B cell (primary cell): ENCODE measurements around the gene TCF12. TPM values are rescaled to one million over a fixed set of nuclear protein-coding genes. Genes with fewer than 3 reads are reported as not detected.

Experiments
- ATAC-seq: fragments of 200-7000 bp; cut with Tn5 transposase; one replicate; pipeline ENCODE4 v1.10.0; 2021; ENCODE audit warnings: low read depth, mild to moderate bottlenecking, moderate number of reproducible peaks, moderate library complexity
- CTCF ChIA-PET: fragments of 350-600 bp; sonication (Branson Sonifier 250); formaldehyde crosslinking; loops from one replicate; lab custom pipeline; 2021; ENCODE audit warnings: antibody characterized with exemption, inconsistent platforms; lab: Charles Lee
- POLR2A ChIA-PET: fragments of 350-600 bp; sonication (Branson Sonifier 250); formaldehyde crosslinking; loops from one replicate; lab custom pipeline; 2021; ENCODE audit warnings: antibody characterized with exemption; lab: Charles Lee
- DNase-seq: peaks from one replicate; pipeline ENCODE4 v3.0.0; 2013
- H2AFZ ChIP-seq: 2 replicates; pipeline ENCODE4 v1.6.1; 2012; ENCODE audit warnings: mild to moderate bottlenecking, low read depth, low read length; ENCODE audit not compliant: insufficient read depth, poor library complexity, severe bottlenecking
- H3K27ac ChIP-seq, 2 donors: 1 replicate in 1 of 2; 2 replicates in 1 of 2; pipeline ENCODE4 v1.5.1; 2012 to 2013; ENCODE audit warnings: low read length in 2 of 2, mild to moderate bottlenecking in 2 of 2, moderate library complexity in 1 of 2
- H3K27me3 ChIP-seq, 4 experiments: fragments of 200-600 bp in 1 of 4; sonication (generic) in 1 of 4; replicated peaks in 1 of 4; 1 replicate in 2 of 4; 2 replicates in 2 of 4; pipeline versions ENCODE4 v1.6.1 to v1.7.0; 2013 to 2016; ENCODE audit warnings: low read length in 3 of 4, mild to moderate bottlenecking in 2 of 4, mixed read lengths in 1 of 4, moderate library complexity in 1 of 4; ENCODE audit not compliant: insufficient read depth in 4 of 4, control insufficient read depth in 3 of 4; ENCODE audit errors: control extremely low read depth in 1 of 4
- H3K36me3 ChIP-seq, 2 experiments: replicated peaks in 1 of 2; 1 replicate in 1 of 2; 2 replicates in 1 of 2; pipeline versions ENCODE4 v1.6.1 to v1.7.1; 2013; ENCODE audit warnings: low read length in 1 of 2; ENCODE audit not compliant: insufficient read depth in 2 of 2, control insufficient read depth in 1 of 2; ENCODE audit errors: control extremely low read depth in 1 of 2, extremely low read depth in 1 of 2
- H3K4me1 ChIP-seq, 2 donors: fragments of 200-600 bp in 1 of 2; sonication (generic) in 1 of 2; 1 replicate in 1 of 2; 2 replicates in 1 of 2; pipeline versions ENCODE4 v1.5.1 to v1.6.1; 2013 to 2017; ENCODE audit warnings: low read length in 2 of 2; ENCODE audit not compliant: control insufficient read depth in 2 of 2, insufficient read depth in 2 of 2
- H3K4me2 ChIP-seq: replicated peaks from 2 replicates; pipeline ENCODE3; 2012; ENCODE audit warnings: mild to moderate bottlenecking, low read depth, low read length; ENCODE audit not compliant: poor library complexity, severe bottlenecking
- H3K4me3 ChIP-seq, 5 experiments: fragments of 200-600 bp in 1 of 5; sonication (generic) in 1 of 5; 1 replicate in 3 of 5; 2 replicates in 2 of 5; pipeline versions ENCODE4 v1.5.1 to v1.7.0; 2011 to 2016; ENCODE audit warnings: low read length in 4 of 5, mild to moderate bottlenecking in 4 of 5, low read depth in 2 of 5, control low read depth in 1 of 5, moderate library complexity in 1 of 5; ENCODE audit not compliant: insufficient read depth in 1 of 5; ENCODE audit errors: control extremely low read depth in 1 of 5, extremely low read depth in 1 of 5
- H3K79me2 ChIP-seq: fragments of 200-600 bp; sonication (generic); one replicate; pipeline ENCODE4 v1.6.0; 2016; ENCODE audit warnings: low read length; ENCODE audit not compliant: control insufficient read depth, insufficient read depth
- H3K9ac ChIP-seq: fragments of 200-600 bp; sonication (generic); 2 replicates; pipeline ENCODE4 v1.6.1; 2017; ENCODE audit warnings: mild to moderate bottlenecking, low read length, moderate library complexity
- H3K9me3 ChIP-seq, 3 donors: one replicate each; pipeline versions ENCODE4 v1.6.1 to v1.7.1; 2013; ENCODE audit warnings: low read length in 2 of 3; ENCODE audit not compliant: control insufficient read depth in 2 of 3, insufficient read depth in 1 of 3; ENCODE audit errors: control extremely low read depth in 1 of 3
- H4K20me1 ChIP-seq: 2 replicates; pipeline ENCODE4 v1.6.0; 2012; ENCODE audit warnings: mild to moderate bottlenecking, low read length; ENCODE audit not compliant: insufficient read depth, control insufficient read depth, poor library complexity, severe bottlenecking
- H3K27ac Mint-ChIP-seq: one replicate; pipeline ENCODE4 v1.8.0; 2021; ENCODE audit warnings: mixed read lengths
- H3K27me3 Mint-ChIP-seq: one replicate; pipeline ENCODE4 v1.8.0; 2021; ENCODE audit warnings: mixed read lengths
- H3K4me1 Mint-ChIP-seq: one replicate; pipeline ENCODE4 v1.8.0; 2021; ENCODE audit warnings: mixed read lengths
- H3K4me3 Mint-ChIP-seq: one replicate; pipeline ENCODE4 v1.8.0; 2021; ENCODE audit warnings: mixed read lengths
- H3K9me3 Mint-ChIP-seq: one replicate; pipeline ENCODE4 v1.8.0; 2022; ENCODE audit warnings: mixed read lengths; ENCODE audit not compliant: insufficient read depth
- EZH2 ChIP-seq: IDR thresholded peaks from 2 replicates; pipeline ENCODE4 v1.6.1; 2012; ENCODE audit warnings: borderline replicate concordance, low read depth, mild to moderate bottlenecking, moderate library complexity, low read length; ENCODE audit not compliant: insufficient read depth, poor library complexity, severe bottlenecking
- WGBS: methylation state at CpG from one replicate; pipeline ENCODE4 v1.1.5; 2013; ENCODE audit warnings: missing lambda C conversion rate; ENCODE audit not compliant: insufficient coverage; 5-methylcytosine and 5-hydroxymethylcytosine counted together
- intact Hi-C: fragments of 100-400 bp; cut with micrococcal nuclease; formaldehyde crosslinking; loops from one replicate; pipeline ENCODE4 v1.10.0; 2022
- polyA plus RNA-seq: library from polyadenylated mRNA; depleted of rRNA; stranded (reverse); fragments of >200 nt; gene quantifications from 2 replicates; pipeline ENCODE4 v1.2.3, GENCODE V29; 2012
- total RNA-seq, 2 donors: library from RNA; stranded (reverse); fragments of 120-200 nt in 1 of 2; gene quantifications; 1 replicate in 1 of 2; 2 replicates in 1 of 2; pipeline versions ENCODE4 v1.2.3 to v1.2.4, GENCODE V29; 2013 to 2022
- TF ChIP-seq, protein P1 (sequence below): fragments of 200-600 bp; IDR thresholded peaks from one replicate; pipeline ENCODE4 v1.8.0; 2022; ENCODE audit warnings: antibody characterized with exemption, mild to moderate bottlenecking

The TCF12 gene
- total and polyA plus RNA-seq, 2 donors (not counting 1 experiment from before 2014, with no cell fraction given): 27.1 to 131 TPM

DNA sequence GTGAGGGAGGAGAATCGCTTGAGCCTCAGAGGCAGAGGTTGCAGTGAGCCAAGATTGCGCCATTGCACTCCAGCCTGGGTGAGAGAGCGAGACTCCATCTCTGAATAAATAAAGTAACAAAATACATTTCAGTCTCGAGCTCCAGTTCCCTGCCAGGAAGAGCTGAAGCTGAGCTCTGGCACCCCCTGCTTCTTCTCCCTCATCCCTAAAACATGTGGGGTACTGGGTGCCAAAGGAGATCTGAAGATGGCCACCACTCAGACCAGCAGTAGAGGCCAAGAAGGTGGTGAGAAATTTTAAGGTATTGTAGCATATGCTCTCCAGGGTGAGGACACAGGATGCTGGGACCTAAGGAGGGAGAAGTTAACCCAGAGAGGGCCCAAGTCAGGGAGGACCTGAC lies 382.9 kb downstream of the TCF12 start:
- CTCF ChIA-PET: interaction anchor here (0.8 to 14.9 kb wide), 7 partner anchors 13 to 152 kb away, joined by 3 to 323 read pairs (median 5); no protein-coding TSS in a partner anchor
- POLR2A ChIA-PET: interaction anchor here (1.5 to 7.3 kb wide), 2 partner anchors 17 to 154 kb away, joined by 4 to 109 read pairs; no protein-coding TSS in a partner anchor
- Histone ChIP-seq H3K36me3 (peaks cover 1 to 23% of the 10 kb centered on the region in 2 experiments), H3K4me1 (peaks cover 58 to 69% of the 10 kb centered on the region in 2 donors), H3K79me2 (peaks cover 91% of the 10 kb centered on the region), H2AFZ (no peak overlapping the region), H4K20me1 (peaks cover 57% of the 10 kb centered on the region), H3K27me3 (no peaks in the 10 kb centered on the region), H3K4me2 (peak overlapping the region; percentile 91), H3K27ac (peak overlapping the region; percentile 96 to 99), H3K9me3 (no peaks in the 10 kb centered on the region), H3K9ac (peak overlapping the region; percentile 98), H3K4me3 (peak overlapping the region; percentile 93 to 100 (median 97))
- intact Hi-C loops: loop anchor here (5.0 to 10.0 kb wide), 5 partner anchors 403 to 934 kb away; partner anchors contain the start of genes MNS1, POLR2M, TEX9 and ZNF280D
- DNase-seq: no peak
- TF ChIP-seq, protein P1, sequence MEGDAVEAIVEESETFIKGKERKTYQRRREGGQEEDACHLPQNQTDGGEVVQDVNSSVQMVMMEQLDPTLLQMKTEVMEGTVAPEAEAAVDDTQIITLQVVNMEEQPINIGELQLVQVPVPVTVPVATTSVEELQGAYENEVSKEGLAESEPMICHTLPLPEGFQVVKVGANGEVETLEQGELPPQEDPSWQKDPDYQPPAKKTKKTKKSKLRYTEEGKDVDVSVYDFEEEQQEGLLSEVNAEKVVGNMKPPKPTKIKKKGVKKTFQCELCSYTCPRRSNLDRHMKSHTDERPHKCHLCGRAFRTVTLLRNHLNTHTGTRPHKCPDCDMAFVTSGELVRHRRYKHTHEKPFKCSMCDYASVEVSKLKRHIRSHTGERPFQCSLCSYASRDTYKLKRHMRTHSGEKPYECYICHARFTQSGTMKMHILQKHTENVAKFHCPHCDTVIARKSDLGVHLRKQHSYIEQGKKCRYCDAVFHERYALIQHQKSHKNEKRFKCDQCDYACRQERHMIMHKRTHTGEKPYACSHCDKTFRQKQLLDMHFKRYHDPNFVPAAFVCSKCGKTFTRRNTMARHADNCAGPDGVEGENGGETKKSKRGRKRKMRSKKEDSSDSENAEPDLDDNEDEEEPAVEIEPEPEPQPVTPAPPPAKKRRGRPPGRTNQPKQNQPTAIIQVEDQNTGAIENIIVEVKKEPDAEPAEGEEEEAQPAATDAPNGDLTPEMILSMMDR: no peak
- no peak for TF ChIP-seq EZH2
- Mint-ChIP-seq H3K27me3 (no peaks in the 10 kb centered on the region), H3K4me3 (peak overlapping the region; percentile 99), H3K27ac (peak overlapping the region; percentile 98), H3K9me3 (no peaks in the 10 kb centered on the region), H3K4me1 (peaks cover 71% of the 10 kb centered on the region)
- no CpG with 5 or more reads among the region's 4 CpGs for WGBS
- no peak for ATAC-seq

DNA sequence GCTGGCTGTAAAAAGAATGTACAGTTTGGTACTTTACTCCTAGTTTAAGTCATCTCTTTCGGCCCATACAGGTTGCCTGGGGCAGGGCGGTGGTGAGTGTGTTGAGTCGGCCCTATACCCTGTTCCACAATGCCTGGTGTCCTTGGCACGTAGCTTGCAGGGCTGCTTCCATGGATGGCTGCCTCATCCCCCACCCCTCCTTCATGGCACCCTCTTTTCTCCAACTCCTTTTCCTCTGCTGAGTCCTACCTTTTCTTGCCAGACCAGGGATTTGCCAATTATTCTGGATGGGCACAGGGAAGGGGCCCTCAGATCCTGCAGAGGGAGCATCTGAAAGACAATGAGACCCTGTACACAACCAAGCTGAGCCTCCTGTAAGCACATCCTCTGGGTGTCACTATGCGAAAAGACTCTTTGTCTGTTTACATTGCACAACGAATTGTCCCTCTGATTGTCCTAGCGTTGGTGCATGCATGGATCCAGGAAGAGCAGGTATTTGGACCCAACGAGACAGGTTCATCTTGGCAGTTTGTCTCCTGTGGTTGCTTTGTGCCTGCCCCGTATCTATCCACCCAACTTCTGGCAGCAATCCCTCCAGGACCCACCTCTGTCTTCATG lies 384.3 kb downstream of the TCF12 start:
- Mint-ChIP-seq H3K27ac (peak overlapping the region; percentile 92), H3K9me3 (no peaks in the 10 kb centered on the region), H3K4me3 (peak overlapping the region; percentile 99), H3K4me1 (peaks cover 67% of the 10 kb centered on the region), H3K27me3 (no peaks in the 10 kb centered on the region)
- intact Hi-C loops: loop anchor here (5.0 to 10.0 kb wide), 5 partner anchors 402 to 935 kb away; partner anchors contain the start of genes MNS1, POLR2M, TEX9 and ZNF280D
- Histone ChIP-seq H3K27me3 (no peaks in the 10 kb centered on the region), H2AFZ (no peak overlapping the region), H3K4me1 (peaks cover 55 to 67% of the 10 kb centered on the region in 2 donors), H3K79me2 (peaks cover 93% of the 10 kb centered on the region), H3K4me2 (peak overlapping the region; percentile 91), H4K20me1 (peaks cover 71% of the 10 kb centered on the region), H3K4me3 (peak overlapping the region; percentile 93 to 100 (median 97)), H3K27ac (peak overlapping the region; percentile 19 to 96), H3K9me3 (no peaks in the 10 kb centered on the region), H3K36me3 (peaks cover 1 to 36% of the 10 kb centered on the region in 2 experiments), H3K9ac (peak overlapping the region; percentile 98)
- TF ChIP-seq, protein P1: no peak
- TF ChIP-seq EZH2: no peak
- CTCF ChIA-PET: interaction anchor here (0.5 to 14.9 kb wide), 9 partner anchors 13 to 821 kb away, joined by 3 to 323 read pairs (median 4); no protein-coding TSS in a partner anchor
- 35% methylated on average over 9 of the region's 9 CpGs for WGBS
- DNase-seq (no peak), ATAC-seq (no peak)
- POLR2A ChIA-PET: interaction anchor here (0.6 to 7.3 kb wide), 2 partner anchors 13 to 19 kb away, joined by 3 to 109 read pairs; no protein-coding TSS in a partner anchor
